GM12864 (cell line): ENCODE measurements around the gene ZNF496.

ENCODE experiments used
- DNase-seq: peaks from one replicate; pipeline ENCODE4 v3.0.0-alpha.2; 2011; ENCODE audit warnings: low read depth
- H3K4me3 ChIP-seq: 2 replicates; pipeline ENCODE4 v1.5.1; 2011; ENCODE audit warnings: mild to moderate bottlenecking, low read depth, low read length, control low read depth
- CTCF ChIP-seq: IDR thresholded peaks from 2 replicates; pipeline ENCODE4 v1.5.1; 2011; ENCODE audit warnings: low read depth, mild to moderate bottlenecking, moderate library complexity, low read length, control low read depth, inconsistent platforms; ENCODE audit errors: missing control alignments

The ZNF496 gene

GRCh38 chr1:247316590-247317197, 15.0 kb downstream of the ZNF496 start:
- TF ChIP-seq CTCF = no peak
- no peak for DNase-seq
- H3K4me3 ChIP-seq = no peak overlapping the region

- H3K4me3 ChIP-seq = no peak overlapping the region
- TF ChIP-seq CTCF = no peak
- DNase-seq = no peak
These were observed 27.6 kb downstream of the ZNF496 start for GRCh38 chr1:247304031-247304430.

DNA sequence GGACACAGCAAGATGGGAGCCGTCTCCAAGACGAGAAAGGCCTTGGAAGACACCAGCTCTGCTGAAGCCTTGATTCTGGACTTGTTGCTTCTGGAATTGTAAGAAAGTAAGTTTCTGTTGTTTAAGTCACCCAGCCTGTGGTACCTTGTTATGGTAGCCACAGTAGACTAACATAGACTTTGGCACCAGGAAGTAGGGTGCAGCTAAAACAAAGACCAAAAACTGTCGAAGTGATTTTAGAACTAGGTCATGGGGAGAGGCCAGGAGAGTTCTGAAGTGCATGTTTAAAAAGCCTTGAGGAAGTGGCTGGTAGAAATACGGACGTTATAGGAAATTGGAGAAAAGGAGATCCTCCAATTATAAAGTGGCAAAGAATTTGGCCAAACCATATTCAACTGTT, 28.5 kb downstream of the ZNF496 start:
- TF ChIP-seq CTCF = no peak
- no peak for DNase-seq
- H3K4me3 ChIP-seq = no peak overlapping the region

- no peak for TF ChIP-seq CTCF
- DNase-seq = no peak
- no peak overlapping the region for H3K4me3 ChIP-seq
These were observed 30.5 kb downstream of the ZNF496 start for GRCh38 chr1:247301176-247301540.

- no peak overlapping the region for H3K4me3 ChIP-seq
- TF ChIP-seq CTCF = no peak
- DNase-seq = no peak
These were observed 31.0 kb downstream of the ZNF496 start for GRCh38 chr1:247300491-247301175.

DNA sequence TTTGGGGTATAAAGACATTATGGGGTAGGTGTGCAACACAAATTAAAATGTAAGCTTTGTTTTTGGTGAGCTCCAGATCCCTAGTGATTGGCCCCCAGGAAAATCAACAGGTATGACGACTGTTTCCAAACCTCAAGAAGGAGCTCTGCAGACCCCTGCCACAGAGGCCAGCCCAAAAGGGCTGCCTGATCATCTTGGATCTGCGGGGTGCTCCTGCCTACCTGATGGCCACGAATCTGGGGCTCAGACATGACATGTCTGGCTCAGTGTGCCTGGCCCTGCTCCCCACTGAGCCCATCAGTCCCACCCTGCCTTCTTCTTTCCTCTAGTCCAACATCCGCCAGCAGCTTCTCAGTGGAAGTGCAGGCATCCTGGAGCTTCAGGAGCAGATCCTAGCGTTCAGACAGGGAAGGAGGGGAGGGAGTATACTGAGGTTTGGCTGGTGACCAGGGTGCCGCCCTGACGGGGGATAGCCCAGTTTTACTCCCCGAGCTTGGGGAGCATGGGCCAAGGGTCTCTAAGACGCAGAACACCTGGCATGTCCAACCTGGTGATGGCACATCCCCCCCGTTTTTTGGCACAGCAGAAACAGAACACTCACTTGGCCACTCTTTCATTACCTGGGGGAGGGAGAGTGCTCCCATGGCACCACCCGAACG, 31.8 kb downstream of the ZNF496 start:
- no peak for DNase-seq
- TF ChIP-seq CTCF = no peak
- no peak overlapping the region for H3K4me3 ChIP-seq

GRCh38 chr1:247298701-247299100, 33.0 kb downstream of the ZNF496 start:
- H3K4me3 ChIP-seq = no peak overlapping the region
- DNase-seq = no peak
- TF ChIP-seq CTCF = no peak
